GM18519 (cell line): ENCODE measurements around the gene RPRML.

ENCODE experiments used
- ATAC-seq: cut with Tn5 transposase; IDR thresholded peaks from one replicate; pipeline ENCODE4 v1.9.1; 2021; ENCODE audit warnings: mild to moderate bottlenecking, moderate library complexity; ENCODE audit not compliant: unreplicated experiment, low FRiP score

Gene RPRML

DNA sequence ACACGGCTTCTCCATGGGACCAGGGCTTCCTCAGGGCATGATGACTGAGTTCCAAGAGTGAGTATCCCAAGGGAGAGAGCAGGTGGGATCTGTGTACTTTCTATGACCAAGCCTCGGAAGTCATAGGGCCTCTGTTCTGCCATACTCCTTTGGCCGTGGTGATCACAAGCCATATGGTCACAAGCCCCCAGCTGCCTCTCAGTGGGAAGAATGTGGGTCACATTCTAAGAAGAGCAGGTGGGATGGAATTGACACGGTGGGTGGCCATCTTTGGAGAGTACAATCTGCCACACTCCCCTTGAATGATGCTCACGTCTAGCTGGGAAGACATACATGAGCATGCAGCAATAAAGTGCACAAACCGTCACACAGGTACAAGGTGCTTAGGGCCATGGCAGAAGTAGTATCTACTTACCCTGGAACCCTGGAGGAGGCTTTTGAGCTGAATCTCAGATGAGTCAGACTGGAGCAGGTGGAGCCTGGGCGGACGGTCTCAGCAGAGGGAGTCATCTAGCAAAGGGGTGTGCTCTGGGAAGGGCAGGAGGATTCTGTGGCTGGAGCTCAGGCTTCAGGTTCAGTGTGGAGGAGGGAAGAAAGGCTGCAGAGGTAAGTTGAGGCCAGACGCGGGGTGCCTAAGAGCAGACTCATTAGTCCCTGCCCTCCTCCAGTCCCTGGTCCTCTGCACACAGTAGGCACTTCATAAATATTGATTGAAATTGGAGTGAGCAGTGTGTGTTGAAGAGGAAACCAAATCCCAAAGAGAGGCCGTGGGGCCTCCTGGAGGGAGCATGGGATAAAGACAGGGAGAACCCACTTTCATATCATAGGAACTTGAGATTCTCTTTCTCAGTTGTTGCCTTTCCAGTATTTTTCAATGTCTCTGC, 29.5 kb downstream of the RPRML start:
- no peak for ATAC-seq

DNA sequence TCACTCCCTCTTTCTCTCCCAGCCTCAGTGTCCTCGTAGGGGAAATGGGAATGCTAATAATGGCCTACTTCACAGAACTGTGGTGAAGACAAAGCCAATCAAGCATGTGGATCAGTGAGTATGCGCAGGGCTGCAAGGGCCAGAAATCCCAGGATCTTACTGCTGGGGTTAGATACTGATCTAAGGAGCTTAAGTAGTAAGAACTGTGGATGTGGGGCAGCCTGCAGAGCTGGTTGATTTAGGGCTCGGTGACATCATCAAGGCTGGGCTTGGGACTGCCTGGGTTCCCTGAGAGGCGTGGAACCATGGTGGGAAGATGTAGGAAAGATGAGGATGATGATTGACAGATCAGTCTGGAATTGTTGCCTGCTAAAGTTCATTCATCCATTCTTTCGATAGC, 30.5 kb downstream of the RPRML start:
- ATAC-seq: no peak

DNA sequence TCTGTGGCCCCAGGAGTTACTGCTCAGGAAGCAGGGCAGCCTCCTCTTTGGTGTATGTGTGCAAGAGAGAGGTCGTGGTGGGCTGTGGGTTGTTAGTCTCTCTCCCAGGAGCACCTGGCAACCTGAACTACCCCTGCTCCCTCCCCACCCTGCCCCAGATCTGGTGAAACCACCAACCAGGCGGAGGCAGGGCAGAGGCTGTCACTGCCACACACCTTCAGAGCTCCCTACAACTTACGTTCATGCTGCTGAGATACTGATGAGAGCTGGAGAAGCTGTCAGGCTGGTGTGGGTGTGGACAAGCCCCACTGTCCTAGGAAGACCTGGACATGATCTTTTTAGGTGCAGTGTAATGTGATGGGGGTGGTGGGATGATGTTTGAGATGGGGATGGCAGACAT, 31.8 kb downstream of the RPRML start:
- no peak for ATAC-seq

DNA sequence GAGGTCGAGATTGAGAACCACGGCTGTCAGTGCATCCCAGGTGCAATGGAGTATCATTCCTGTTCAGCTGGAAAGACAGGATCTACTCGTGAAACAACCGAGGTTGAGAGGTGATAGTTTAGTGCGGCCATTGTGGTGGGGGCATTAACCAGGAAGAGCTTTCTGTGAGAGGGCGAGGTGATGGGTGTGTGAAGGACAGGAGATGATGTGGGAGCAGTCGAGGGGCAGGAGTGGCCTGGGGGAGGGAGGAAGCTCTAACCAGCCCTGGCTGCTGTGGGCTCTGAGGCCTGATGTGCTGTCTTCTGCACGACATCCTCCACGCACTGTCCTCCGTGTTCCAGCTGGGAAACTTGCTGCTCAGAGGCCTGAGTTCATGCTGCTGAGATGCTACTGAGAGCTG, 34.1 kb downstream of the RPRML start:
- ATAC-seq: no peak

DNA sequence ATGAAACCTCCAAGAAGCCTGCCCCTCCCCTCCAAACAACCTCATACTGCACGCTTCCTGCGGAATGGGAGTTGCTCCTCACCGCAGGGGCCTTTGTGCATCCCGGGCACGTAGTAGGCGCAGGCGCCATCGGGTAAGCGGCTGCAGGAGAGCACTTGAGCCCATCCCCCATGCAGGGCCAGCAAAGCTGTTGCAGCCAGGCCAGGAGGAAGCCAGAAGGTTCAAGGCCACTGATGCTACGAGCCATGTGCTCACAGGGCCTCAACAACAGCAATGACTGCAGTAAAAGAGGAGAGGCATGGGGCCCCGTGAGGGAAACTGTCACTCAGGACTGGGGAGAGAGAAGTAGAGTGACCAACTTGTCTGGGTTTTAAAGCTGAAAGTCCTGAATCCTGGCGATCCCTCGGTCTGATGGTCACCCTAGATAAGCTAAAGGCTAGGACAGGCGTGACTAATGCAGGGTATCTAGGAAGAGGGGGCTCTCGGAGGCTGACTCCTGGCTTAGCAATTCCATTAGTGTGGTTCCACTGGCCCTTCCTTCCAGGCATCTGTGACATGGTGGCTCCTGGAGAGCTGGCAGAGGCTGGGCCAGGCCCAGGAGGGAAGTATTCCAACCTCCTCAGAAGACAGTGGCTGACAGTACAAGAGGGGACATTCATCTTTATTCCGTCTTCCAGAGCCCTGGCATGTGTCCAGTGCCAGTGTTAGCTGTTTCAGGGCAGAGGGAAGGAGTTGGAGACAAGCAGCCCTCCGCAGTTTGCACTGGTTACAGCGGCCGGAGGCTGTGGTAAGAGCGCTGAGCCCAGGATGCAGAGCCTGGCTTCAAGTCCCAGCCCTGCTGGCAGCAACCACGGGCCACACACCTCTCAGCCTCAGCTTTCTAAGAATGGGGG, 35.3 kb downstream of the RPRML start:
- ATAC-seq: no peak

DNA sequence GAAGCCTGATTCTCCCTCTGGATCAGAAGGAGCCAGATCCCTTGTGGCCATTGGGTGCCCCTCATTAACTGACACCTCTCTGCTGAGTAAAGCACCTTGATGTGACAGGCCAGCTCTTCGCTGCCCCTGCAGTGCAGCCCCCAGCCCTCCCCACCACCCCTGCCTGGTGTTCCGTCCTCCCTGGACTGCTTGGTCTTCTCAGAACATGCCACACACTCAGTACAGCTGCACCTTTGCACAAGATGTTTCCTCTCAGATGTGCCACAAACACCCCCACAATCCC, 35.9 kb downstream of the RPRML start:
- no peak for ATAC-seq

DNA sequence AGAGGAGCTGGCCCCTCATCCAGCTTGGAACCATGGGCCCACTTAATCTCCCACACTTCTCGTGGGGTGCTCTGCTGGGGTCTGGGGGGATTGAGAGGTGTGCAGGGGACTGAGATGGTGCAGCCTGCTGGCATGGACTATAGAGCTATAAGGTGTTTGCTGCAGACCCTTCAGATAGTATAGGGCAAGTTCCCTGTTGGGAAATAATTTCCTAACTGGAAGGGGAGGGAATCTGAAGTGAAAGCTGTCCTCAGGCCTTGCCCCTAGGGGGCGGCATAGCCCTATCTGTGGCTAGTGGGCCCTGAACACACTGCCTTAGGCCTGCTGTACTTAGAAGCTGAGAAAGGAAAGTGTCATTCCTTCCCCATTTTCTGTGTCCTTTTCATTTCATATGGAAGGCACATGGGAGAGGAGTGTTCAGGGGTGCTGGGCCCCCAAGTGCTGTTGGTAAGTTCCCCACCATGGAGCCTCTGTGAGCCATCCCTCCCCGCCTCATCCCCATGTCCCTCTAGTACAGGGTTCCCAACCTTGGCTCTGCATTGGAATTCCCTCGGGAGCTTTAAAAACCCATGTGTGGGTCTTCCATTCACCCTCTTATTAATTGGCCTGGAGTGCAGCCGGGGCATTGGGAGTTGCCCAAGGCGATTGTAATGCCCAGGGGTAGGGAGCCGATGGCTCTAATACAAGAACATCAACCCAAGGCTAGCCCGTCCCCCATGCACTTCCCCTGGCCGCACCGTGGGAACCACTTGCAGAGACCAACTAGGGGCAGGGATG, 36.4 kb downstream of the RPRML start:
- no peak for ATAC-seq

DNA sequence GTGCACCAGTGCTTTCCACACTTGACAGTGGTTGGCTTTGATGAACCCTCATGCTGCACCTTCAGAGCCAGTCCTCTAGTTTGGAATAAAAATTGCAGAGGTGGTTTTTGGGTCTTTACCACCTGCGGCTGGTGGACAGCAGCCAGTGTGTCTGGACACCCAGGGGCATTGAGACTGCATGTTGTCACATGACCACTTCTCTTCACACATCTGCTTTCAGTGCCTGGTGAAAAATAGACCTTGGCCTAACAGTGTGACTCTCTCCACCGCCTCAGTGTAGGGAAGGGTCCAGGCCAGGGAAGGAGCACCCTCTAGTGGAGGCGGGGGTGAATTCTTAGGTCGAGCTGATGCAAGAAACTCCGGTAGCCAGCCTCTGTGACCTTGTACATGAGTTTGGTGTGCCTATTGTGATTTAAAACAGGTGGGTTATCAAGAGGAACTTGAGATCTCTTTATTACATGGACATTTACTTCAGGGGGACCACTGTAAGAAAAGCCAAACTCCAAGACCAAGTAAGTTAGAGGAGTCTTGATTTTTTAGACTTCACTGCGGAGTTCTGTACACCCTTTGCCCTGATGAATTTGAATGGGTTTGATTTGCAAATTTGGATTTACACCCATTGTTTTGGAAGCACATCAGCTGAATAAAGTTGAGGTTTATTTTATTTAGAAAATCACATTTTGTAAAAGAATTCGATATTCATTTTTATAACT, 38.2 kb downstream of the RPRML start:
- ATAC-seq: no peak

DNA sequence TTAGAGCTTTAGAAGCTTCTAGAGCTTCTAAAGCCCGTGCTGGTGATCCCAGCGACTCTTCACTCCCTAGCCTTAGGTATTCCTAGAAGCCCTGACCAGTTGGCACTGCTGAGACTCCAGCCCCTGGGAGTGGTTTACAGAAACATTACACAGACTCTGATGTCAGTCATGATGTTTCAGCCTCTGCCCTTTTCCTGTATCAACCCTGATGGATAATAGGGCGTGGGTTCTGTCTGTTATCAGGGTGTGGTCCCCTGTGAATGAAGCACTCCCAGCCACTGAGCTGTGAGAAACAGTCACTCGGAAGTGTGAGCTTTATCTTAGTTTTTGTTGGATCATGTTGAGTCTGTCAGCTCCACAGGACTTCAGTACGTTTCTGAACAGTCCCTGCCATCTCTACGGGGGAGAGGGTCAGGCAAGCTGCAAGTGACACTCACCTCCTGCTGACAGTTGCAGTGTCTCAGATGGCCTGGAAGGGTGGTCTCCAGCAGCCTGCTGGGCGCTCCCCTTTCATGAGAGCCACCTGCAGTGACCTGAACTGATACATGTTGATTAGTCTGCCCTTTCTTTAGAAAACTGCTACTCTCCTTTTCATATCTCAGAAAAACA, 43.3 kb downstream of the RPRML start:
- no peak for ATAC-seq

DNA sequence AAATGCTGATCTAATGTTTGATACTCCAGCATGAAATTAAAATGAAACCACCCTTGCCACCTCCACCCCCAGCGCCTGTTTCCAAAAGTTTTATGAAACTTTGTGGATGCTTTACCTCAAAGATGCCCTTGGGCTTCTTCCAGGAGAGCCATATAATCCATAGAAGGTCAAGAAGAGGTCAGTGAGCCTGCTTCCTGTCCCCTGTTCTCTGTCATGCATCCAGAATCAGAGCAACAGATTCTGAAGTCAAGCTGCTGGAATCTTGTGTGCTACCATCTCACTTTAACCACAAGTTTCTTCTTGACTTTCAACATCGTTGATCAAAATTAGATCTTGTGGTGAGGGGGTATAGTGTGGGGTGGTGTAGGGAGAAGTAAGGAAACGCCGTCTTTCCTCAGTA, 47.5 kb downstream of the RPRML start:
- ATAC-seq: no peak

DNA sequence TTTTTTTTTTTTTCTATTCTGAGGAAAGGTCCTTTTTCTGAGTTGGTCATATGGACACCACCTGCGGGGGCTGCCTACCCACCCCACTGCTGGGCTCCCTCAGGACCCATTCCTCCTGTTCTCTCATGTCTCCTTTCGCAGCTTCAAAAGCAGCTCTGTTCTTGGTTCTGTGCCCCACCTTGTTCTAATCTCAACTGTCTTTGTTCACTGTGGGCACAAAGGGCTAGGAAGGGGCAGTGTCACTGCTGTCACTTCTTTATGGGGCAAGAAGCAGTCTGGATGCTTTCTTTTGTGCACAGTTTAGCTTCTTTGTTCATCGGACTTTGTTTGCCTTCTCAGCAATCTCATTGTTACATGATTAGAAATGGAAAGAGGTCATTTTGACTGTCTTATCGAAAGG, 49.0 kb downstream of the RPRML start:
- no peak for ATAC-seq

DNA sequence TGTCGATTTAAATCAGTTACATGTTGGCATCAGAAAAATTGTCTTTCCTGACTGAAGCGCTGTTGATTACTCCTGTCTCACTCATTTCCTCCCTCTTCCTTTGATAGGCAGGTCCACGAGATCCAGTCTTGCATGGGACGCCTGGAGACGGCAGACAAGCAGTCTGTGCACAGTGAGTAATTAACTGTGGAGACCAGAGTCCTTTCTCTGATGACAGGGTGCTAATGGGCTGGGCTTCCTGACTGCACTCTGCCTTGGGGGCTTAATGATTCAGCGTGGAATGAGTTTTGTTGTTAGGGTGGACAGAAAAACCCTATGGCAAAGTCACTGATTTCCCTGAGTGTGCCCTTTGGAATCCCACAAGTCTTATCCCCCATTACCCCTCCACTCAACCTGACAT, 49.6 kb downstream of the RPRML start:
- ATAC-seq: no peak

DNA sequence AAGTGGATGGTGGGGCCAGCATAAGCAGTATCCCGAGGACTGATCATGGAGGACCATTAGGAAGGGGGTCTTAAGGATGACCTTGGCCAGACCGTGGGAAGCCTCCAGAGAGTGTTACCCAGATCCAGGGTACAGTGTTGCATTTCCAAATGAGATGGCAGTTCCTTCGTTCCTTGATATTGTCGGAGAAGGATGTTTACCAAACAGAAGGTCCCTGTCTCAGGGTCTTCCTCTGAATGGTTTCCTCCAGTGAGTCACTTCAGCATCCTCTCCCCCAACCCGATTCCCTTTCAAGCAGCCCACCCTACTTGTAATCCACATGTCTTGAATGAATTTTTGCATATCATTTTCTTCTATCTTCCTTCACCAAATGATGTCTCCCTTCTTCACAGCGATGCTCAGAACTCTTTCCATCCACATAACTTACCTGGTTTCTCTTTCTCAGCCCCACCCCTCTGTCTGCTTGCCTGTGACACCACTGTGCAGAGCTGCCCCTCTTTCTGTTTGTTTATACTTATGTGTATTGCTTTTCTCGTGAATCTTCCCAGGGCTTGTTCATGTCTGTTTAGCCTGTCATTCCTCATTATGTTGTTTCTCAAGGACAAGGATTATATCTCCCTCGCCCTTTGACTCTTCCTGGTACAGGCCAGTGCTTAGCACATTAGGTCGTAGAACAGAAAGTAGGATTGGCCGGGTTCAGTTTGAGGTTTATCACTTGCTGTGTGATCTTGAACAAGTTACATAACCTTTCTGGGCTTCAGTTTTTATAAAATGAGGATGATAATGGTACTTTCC, 50.4 kb downstream of the RPRML start:
- ATAC-seq: no peak
